HG02588 (cell line): ENCODE results near the gene PSMD4.
"Not testable (repeated sequence)": the region's sequence is repeated elsewhere in the genome, so short reads cannot be mapped to it uniquely, and the experiment has no call there.

Experiments
- ATAC-seq: cut with Tn5 transposase; IDR thresholded peaks from one replicate; pipeline ENCODE4 v1.9.1; 2021; ENCODE audit warnings: mild to moderate bottlenecking, moderate library complexity; ENCODE audit not compliant: unreplicated experiment

The PSMD4 gene

GRCh38 chr1:151254217-151255213 lies at the start of gene PSMD4:
PSMD4 (plus strand) TSS chr1:151254734; CDS start chr1:151254783, 49 bp downstream.
- peak; percentile 88 for ATAC-seq

- ATAC-seq: not testable (repeated sequence)
Measured at GRCh38 chr1:151205381-151205965, 49.1 kb upstream of the PSMD4 start.

- no peak for ATAC-seq
Measured at GRCh38 chr1:151210830-151211229, 43.7 kb upstream of the PSMD4 start.

- ATAC-seq: no peak
Measured at GRCh38 chr1:151211972-151212705, 42.4 kb upstream of the PSMD4 start.

DNA sequence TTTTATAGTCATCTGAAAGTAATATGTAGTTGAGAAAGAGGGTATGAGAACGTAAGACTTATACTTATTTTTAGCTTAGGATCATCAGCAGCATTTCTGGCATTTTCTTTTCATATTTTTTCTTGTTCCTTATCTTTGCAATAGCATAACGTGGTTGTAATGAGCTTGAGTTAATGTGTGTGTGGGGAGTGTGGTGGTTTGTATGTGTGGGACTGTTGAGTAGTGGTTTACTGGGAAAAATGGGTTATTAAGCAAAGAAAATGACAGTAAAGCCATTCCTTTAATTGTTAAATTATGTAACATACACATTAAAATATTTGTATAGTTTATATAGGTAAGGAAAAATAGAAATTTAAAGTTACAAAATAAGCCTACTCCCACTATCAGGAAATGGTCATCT lies 41.0 kb upstream of the PSMD4 start:
- no peak for ATAC-seq

DNA sequence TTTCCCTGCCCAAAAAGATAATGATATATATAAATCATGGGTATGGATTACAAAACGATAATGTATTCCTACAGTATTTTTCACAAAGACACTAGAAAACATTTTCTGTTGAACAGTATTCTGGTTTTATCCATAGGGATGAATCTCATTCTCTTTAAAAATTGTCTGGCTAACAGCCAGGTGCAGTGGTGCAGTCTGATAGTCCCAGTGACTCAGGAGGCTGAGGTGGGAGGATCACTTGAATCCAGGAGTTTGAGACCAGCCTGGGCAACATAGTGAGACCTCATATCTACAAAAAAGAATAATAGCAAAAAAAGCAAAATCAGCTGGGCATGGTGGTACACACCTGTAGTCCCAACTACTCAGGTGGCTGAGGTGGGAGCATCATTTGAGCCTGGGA lies 32.9 kb upstream of the PSMD4 start:
- no peak for ATAC-seq

- no peak for ATAC-seq
Measured at GRCh38 chr1:151222130-151222529, 32.4 kb upstream of the PSMD4 start.

DNA sequence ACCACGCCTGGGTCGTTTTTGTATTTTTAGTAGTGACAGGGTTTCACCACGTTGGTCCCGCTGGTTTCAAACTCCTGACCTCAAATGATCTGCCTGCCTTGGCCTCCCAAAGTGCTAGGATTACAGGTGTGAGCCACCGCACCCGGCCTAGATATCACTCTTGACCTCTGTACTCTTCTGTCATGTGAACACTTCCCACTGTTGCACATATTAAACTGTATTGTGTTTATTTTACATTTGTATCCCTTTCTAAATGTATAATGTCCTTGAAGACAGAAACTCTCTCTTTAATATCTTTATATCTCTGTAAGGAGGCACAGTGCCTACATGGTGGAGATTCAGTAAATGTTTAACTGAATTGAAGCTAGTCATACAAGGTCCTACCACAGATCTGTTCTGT lies 19.3 kb upstream of the PSMD4 start:
- no peak for ATAC-seq

DNA sequence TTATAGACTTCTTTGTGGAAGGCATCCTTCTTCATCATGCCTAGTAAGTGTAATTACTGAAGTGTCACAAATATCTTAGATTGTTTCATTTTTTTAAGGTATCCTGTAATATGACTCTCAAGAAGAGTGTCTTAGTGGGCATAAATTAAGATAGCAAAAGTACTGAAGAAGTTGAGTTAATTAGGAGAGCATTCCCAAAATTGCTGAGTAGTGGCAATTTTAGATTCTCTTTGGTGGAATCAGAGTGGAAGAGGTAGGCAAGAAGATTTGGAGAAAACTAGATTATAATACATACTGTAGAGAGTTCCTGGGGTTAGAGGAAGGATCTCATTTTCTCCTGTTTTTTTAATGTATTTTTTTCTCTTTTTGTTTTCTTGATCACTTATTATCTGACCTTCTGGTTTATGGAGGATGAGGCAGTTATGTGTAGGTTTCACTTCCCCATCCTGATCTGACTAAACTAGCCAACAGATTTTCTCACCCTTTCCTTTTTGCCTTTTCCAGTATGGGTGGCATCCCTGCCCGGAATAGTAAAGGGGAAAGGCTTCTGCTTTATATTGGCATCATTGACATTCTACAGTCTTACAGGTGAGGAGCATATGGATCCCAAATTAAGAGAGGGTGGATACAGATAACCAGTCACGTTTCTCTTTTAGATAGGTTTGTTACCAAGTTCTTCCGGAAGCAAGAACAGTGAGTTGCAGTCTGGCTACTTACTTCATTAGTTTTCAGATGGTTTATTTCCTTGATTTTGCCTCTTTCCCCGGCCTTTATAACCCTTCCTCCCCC lies 16.7 kb upstream of the PSMD4 start:
- no peak for ATAC-seq

DNA sequence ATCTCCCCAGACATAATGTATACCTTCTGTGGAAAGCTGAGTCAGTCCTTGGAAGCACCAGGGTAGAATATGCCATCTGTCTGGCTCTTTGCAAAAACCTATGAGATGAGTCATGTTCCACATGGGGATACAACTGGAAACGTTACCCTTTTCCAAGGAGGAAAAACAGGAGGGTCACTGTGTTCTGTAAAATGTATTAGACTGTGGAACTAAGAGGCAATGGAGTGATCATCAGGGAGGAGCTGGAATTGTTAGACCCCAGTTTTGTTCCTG lies 16.1 kb upstream of the PSMD4 start:
- ATAC-seq: no peak

DNA sequence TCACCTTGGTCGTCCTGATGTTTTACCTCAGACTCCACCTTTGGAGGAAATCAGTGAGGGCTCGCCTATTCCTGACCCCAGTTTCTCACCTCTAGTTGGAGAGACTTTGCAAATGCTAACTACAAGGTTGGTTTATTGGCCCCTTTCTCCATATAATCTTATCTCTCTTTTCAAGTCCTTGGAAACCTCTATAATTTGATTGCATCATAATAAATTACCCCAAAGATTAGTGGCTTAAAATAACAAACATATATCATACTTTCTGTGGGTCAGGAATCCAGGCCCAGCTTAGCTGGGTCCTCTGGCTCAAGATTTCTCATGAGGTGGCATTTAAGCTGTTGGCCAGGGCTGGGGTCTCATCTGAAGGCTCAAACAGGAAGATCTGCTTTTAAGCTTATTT lies 12.1 kb upstream of the PSMD4 start:
- no peak for ATAC-seq

- no peak for ATAC-seq
Measured at GRCh38 chr1:151243683-151244216, 10.8 kb upstream of the PSMD4 start.

GRCh38 chr1:151246786-151247185 lies 7.7 kb upstream of the PSMD4 start:
- ATAC-seq: no peak

- ATAC-seq: no peak
Measured at GRCh38 chr1:151251656-151252470, 2.7 kb upstream of the PSMD4 start.

GRCh38 chr1:151255381-151255780 lies 847 bp downstream of the PSMD4 start:
- no peak for ATAC-seq

DNA sequence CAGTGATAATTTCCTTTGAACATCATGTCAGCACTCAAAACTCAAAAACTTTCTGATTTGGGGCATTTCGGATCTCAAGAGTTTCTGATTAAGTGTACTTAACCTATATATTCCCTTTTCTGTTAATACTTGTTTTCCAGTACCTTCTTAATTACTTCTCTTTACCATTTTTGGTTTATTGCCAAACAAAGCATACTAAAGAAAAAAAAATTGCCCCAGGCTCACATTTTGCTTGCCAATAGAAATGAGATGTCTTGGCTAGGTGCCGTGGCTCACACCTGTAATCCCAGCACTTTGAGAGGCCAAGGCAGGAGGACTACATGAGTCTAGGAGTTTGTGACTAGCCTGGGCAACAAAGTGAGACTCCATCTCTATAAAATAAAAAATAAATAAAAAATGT lies 4.8 kb downstream of the PSMD4 start:
- no peak for ATAC-seq

GRCh38 chr1:151265446-151266236 lies 11.1 kb downstream of the PSMD4 start:
- no peak for ATAC-seq

GRCh38 chr1:151266315-151266714 lies 11.8 kb downstream of the PSMD4 start:
- no peak for ATAC-seq

GRCh38 chr1:151266821-151267220 lies 12.3 kb downstream of the PSMD4 start:
- no peak for ATAC-seq
